ENCODE data around the gene STAG1.
"Not testable (repeated sequence)": the region's sequence is repeated elsewhere in the genome, so short reads cannot be mapped to it uniquely, and the experiment has no call there.

STAG1 gene

GRCh38 chr3:136698361-136698760 is 53.8 kb downstream of the STAG1 start:
- no peak for DNase-seq

GRCh38 chr3:136696797-136697196 is 55.4 kb downstream of the STAG1 start:
- DNase-seq = no peak

GRCh38 chr3:136694321-136694720 is 57.9 kb downstream of the STAG1 start:
- DNase-seq = no peak

- no peak for DNase-seq
Observed at GRCh38 chr3:136690599-136690998, 61.6 kb downstream of the STAG1 start.

- DNase-seq = no peak
Observed at GRCh38 chr3:136685882-136686281, 66.3 kb downstream of the STAG1 start.

GRCh38 chr3:136682740-136683312 is 69.4 kb downstream of the STAG1 start:
- peak; percentile 15 for DNase-seq

GRCh38 chr3:136678981-136679380 is 73.2 kb downstream of the STAG1 start:
- DNase-seq = no peak

- no peak for DNase-seq
Observed at GRCh38 chr3:136676009-136676408, 76.2 kb downstream of the STAG1 start.

GRCh38 chr3:136675150-136675858 is 76.9 kb downstream of the STAG1 start:
- DNase-seq = no peak

- no peak for DNase-seq
Observed at GRCh38 chr3:136672457-136672856, 79.7 kb downstream of the STAG1 start.

GRCh38 chr3:136671921-136672320 is 80.3 kb downstream of the STAG1 start:
- DNase-seq = no peak

- no peak for DNase-seq
Observed at GRCh38 chr3:136670166-136670565, 82.0 kb downstream of the STAG1 start.

- no peak for DNase-seq
Observed at GRCh38 chr3:136667081-136667480, 85.1 kb downstream of the STAG1 start.

GRCh38 chr3:136666301-136666700 is 85.9 kb downstream of the STAG1 start:
- not testable (repeated sequence) for DNase-seq

GRCh38 chr3:136664771-136665170 is 87.4 kb downstream of the STAG1 start:
- DNase-seq = peak; percentile 45

- DNase-seq = no peak
Observed at GRCh38 chr3:136661282-136661681, 90.9 kb downstream of the STAG1 start.

- no peak for DNase-seq
Observed at GRCh38 chr3:136658946-136659682, 93.1 kb downstream of the STAG1 start.

- DNase-seq = no peak
Observed at GRCh38 chr3:136657526-136657925, 94.7 kb downstream of the STAG1 start.

GRCh38 chr3:136653628-136654027 is 98.5 kb downstream of the STAG1 start:
- no peak for DNase-seq

- no peak for DNase-seq
Observed at GRCh38 chr3:136651581-136651980, 100.6 kb downstream of the STAG1 start.

GRCh38 chr3:136650461-136650860 is 101.7 kb downstream of the STAG1 start:
- no peak for DNase-seq

- DNase-seq = no peak
Observed at GRCh38 chr3:136645915-136646314, 106.3 kb downstream of the STAG1 start.

GRCh38 chr3:136644212-136644611 is 108.0 kb downstream of the STAG1 start:
- DNase-seq = no peak

GRCh38 chr3:136643380-136643779 is 108.8 kb downstream of the STAG1 start:
- not testable (repeated sequence) for DNase-seq
